ENCODE results near the gene VSTM2L. TPM values are rescaled to one million over a fixed set of nuclear protein-coding genes. Genes with fewer than 3 reads are reported as not detected.

The VSTM2L gene
- polyA plus RNA-seq, 2 of the 4 experiments (the other 2 are of a cell fraction), result 2.0 to 5.8 TPM

- Histone ChIP-seq H3K4me1 (no peaks in the 10 kb centered on the region), H3K9me3 (no peaks in the 10 kb centered on the region), H3K4me3 (no peak overlapping the region), H3K27ac (no peak overlapping the region), H3K4me2 (no peak overlapping the region)
- WGBS (ENCODE audit: missing lambda C conversion rate), result 79% methylated on average over 25 of the region's 27 CpGs
- DNase-seq (ENCODE audit: low read depth in 1 of 2, low spot score in 1 of 2), result no peak
- POLR2A ChIA-PET, result no interaction called here
- ATAC-seq, result no peak; a peak in 1 of 6 replicates
- CTCF ChIA-PET, result interaction anchor here (1.0 to 1.8 kb wide), 5 partner anchors 15 to 367 kb away, joined by 3 to 6 read pairs (median 3); no protein-coding TSS in a partner anchor
- no peak for FAIRE-seq
- TF ChIP-seq CBX2 (IDR thresholded peaks at IDR 0.05; ENCODE audit: borderline replicate concordance, low read depth), result no peak
- TF ChIP-seq SREBF2 (IDR thresholded peaks at IDR 0.05), result no peak
- no peak for TF ChIP-seq SMC3 (IDR thresholded peaks at IDR 0.05)
- no peak for TF ChIP-seq MAX (IDR thresholded peaks at IDR 0.05)
- no peak for TF ChIP-seq CEBPB (IDR thresholded peaks at IDR 0.05)
- TF ChIP-seq ZSCAN20 (CRISPR knock-in tag; IDR thresholded peaks at IDR 0.05), result no peak
- TF ChIP-seq NFE2L2 (conservative IDR thresholded peaks at IDR 0.05; ENCODE audit: low read length), result no peak
- TF ChIP-seq PBX3 (IDR thresholded peaks at IDR 0.05), result no peak
- TF ChIP-seq RARB (CRISPR knock-in tag; IDR thresholded peaks at IDR 0.05), result no peak
- no peak for TF ChIP-seq BCL3 (IDR thresholded peaks at IDR 0.05)
- no peak for TF ChIP-seq NPAS2 (CRISPR knock-in tag; IDR thresholded peaks at IDR 0.05; ENCODE audit: borderline replicate concordance)
- no peak for TF ChIP-seq ZFP36 (IDR thresholded peaks at IDR 0.05; ENCODE audit: borderline replicate concordance, partially characterized antibody)
- TF ChIP-seq JUN (IDR thresholded peaks at IDR 0.05), result no peak
- no peak for TF ChIP-seq EHMT2 (IDR thresholded peaks at IDR 0.05; ENCODE audit: low read depth)
- TF ChIP-seq ATOH8 (CRISPR knock-in tag; IDR thresholded peaks at IDR 0.05; ENCODE audit: low read depth), result no peak
These were observed 28.4 kb downstream of the VSTM2L start for GRCh38 chr20:37931153-37931922.

GRCh38 chr20:37932074-37932473 is 29.1 kb downstream of the VSTM2L start:
- 51% methylated on average over 8 of the region's 8 CpGs for WGBS (ENCODE audit: missing lambda C conversion rate)
- FAIRE-seq, result no peak
- POLR2A ChIA-PET, result no interaction called here
- no peaks in the 10 kb centered on the region for H3K4me1 ChIP-seq
- CTCF ChIA-PET, result interaction anchor here (1.0 to 1.8 kb wide), 4 partner anchors 16 to 26 kb away, joined by 3 to 6 read pairs (median 3); no protein-coding TSS in a partner anchor
- H3K4me3 ChIP-seq, result no peak overlapping the region
- no peak for DNase-seq (ENCODE audit: low read depth in 1 of 2, low spot score in 1 of 2)
- H3K27ac ChIP-seq, result no peak overlapping the region
- no peaks in the 10 kb centered on the region for H3K9me3 ChIP-seq
- H3K4me2 ChIP-seq, result no peak overlapping the region
- TF ChIP-seq JUN (IDR thresholded peaks at IDR 0.05) (no peak), KDM1A (IDR thresholded peaks at IDR 0.05; ENCODE audit: low read depth) (no peak), FOSB (CRISPR knock-in tag; IDR thresholded peaks at IDR 0.05) (no peak)
- ATAC-seq, result no peak

GRCh38 chr20:37932919-37933318 is 30.0 kb downstream of the VSTM2L start:
- Histone ChIP-seq H3K4me2 (no peak overlapping the region), H3K4me1 (no peaks in the 10 kb centered on the region), H3K9me3 (no peaks in the 10 kb centered on the region), H3K27ac (no peak overlapping the region), H3K4me3 (no peak overlapping the region)
- ChIA-PET CTCF (interaction anchor here (1.2 to 1.8 kb wide), 2 partner anchors 15 to 27 kb away, joined by 4 to 6 read pairs; no protein-coding TSS in a partner anchor), POLR2A (no interaction called here)
- no peak for FAIRE-seq
- ATAC-seq, result no peak
- no peak for DNase-seq (ENCODE audit: low read depth in 1 of 2, low spot score in 1 of 2)
- WGBS (ENCODE audit: missing lambda C conversion rate), result 34% methylated on average over 4 of the region's 4 CpGs
- no peak for TF ChIP-seq PBX3 (IDR thresholded peaks at IDR 0.05)
- no peak for TF ChIP-seq RAD21 (conservative IDR thresholded peaks at IDR 0.05 in 1 of 2, IDR thresholded peaks at IDR 0.05 in 1 of 2)
- TF ChIP-seq USF2 (IDR thresholded peaks at IDR 0.05), result no peak
- no peak for TF ChIP-seq PHF8 (IDR thresholded peaks at IDR 0.05; ENCODE audit: borderline replicate concordance, low read depth)
- no peak for TF ChIP-seq FOXS1 (CRISPR knock-in tag; IDR thresholded peaks at IDR 0.05)
- TF ChIP-seq CHD4 (IDR thresholded peaks at IDR 0.05; ENCODE audit: borderline replicate concordance), result no peak
- TF ChIP-seq NPAS2 (CRISPR knock-in tag; IDR thresholded peaks at IDR 0.05; ENCODE audit: borderline replicate concordance), result no peak
- no peak for TF ChIP-seq ZFP36 (IDR thresholded peaks at IDR 0.05; ENCODE audit: borderline replicate concordance, partially characterized antibody)
- no peak for TF ChIP-seq RCOR1 (IDR thresholded peaks at IDR 0.05; ENCODE audit: low read depth, low read length)
- TF ChIP-seq MYC (IDR thresholded peaks at IDR 0.05; ENCODE audit: borderline replicate concordance, low read length), result no peak
- no peak for TF ChIP-seq BHLHE40 (IDR thresholded peaks at IDR 0.05; ENCODE audit: low read depth, low read length)
- no peak for TF ChIP-seq SMC3 (IDR thresholded peaks at IDR 0.05)
- TF ChIP-seq MAFK (IDR thresholded peaks at IDR 0.05; ENCODE audit: partially characterized antibody), result no peak
- no peak for TF ChIP-seq FOSL2 (IDR thresholded peaks at IDR 0.05)
- no peak for TF ChIP-seq FOSL2 (CRISPR knock-in tag; IDR thresholded peaks at IDR 0.05)
- TF ChIP-seq EP300 (IDR thresholded peaks at IDR 0.05), result no peak
